ENCODE measurements around the gene LY6G6F. TPM values are rescaled to one million over a fixed set of nuclear protein-coding genes. Genes with fewer than 3 reads are reported as not detected.

Gene LY6G6F
- polyA plus RNA-seq, 2 of the 4 experiments (the other 2 are of a cell fraction): not detected

- peak overlapping the region; percentile 22; the same call in 2 of the 3 replicates for H3K4me3 ChIP-seq
- TF ChIP-seq CTCF (IDR thresholded peaks at IDR 0.05): no peak
- TF ChIP-seq CEBPB (IDR thresholded peaks at IDR 0.05): no peak
- TF ChIP-seq PBX3 (IDR thresholded peaks at IDR 0.05): no peak
- TF ChIP-seq NR3C1 (IDR thresholded peaks at IDR 0.05): no peak
- TF ChIP-seq HEYL (CRISPR knock-in tag; IDR thresholded peaks at IDR 0.05): no peak
- TF ChIP-seq MAX (IDR thresholded peaks at IDR 0.05): no peak
- no peak for TF ChIP-seq EHF (CRISPR knock-in tag; IDR thresholded peaks at IDR 0.05)
- no peak for TF ChIP-seq POLR2A (IDR thresholded peaks at IDR 0.05; ENCODE audit: low read length)
- TF ChIP-seq CBX8 (IDR thresholded peaks at IDR 0.05): no peak
- no peak for TF ChIP-seq USF2 (IDR thresholded peaks at IDR 0.05)
- no peak for TF ChIP-seq MAFK (IDR thresholded peaks at IDR 0.05; ENCODE audit: partially characterized antibody)
- TF ChIP-seq ZNF302 (CRISPR knock-in tag; IDR thresholded peaks at IDR 0.05): no peak
- no peak for TF ChIP-seq SMC3 (IDR thresholded peaks at IDR 0.05)
- TF ChIP-seq FOXS1 (CRISPR knock-in tag; IDR thresholded peaks at IDR 0.05): no peak
- TF ChIP-seq RAD21 (conservative IDR thresholded peaks at IDR 0.05 in 1 of 2, IDR thresholded peaks at IDR 0.05 in 1 of 2): no peak
- no peak for TF ChIP-seq MAZ (IDR thresholded peaks at IDR 0.05; ENCODE audit: borderline replicate concordance, low read depth, low read length)
- no peak for TF ChIP-seq ZC3H11A (IDR thresholded peaks at IDR 0.05)
- TF ChIP-seq TFCP2L1 (CRISPR knock-in tag; IDR thresholded peaks at IDR 0.05): no peak
- no peak for TF ChIP-seq GATA3 (IDR thresholded peaks at IDR 0.05; ENCODE audit: borderline replicate concordance)
- ATAC-seq: peak; percentile 47 to 62; a peak in 5 of 6 replicates
- no peaks in the 10 kb centered on the region for H3K9me3 ChIP-seq
- 55% methylated on average over 28 of the region's 40 CpGs for WGBS (ENCODE audit: missing lambda C conversion rate)
- H3K4me2 ChIP-seq: peak overlapping the region; percentile 59
- ChIA-PET POLR2A (interaction anchor here (0.7 to 1.0 kb wide), 2 partner anchors 134 to 149 kb away, joined by 3 to 7 read pairs; partner anchors contain the start of genes HSPA1A and HSPA1L), CTCF (interaction anchor here (0.6 to 4.7 kb wide), 17 partner anchors 9 to 1372 kb away, joined by 3 to 26 read pairs (median 4); partner anchors contain the start of genes DDAH2 and SKIC2)
- FAIRE-seq: no peak
- peak overlapping the region in 1 of 2 experiments; percentile 78; a peak in 3 of 6 replicates for H3K27ac ChIP-seq
- no peak for DNase-seq (ENCODE audit: low read depth in 1 of 2, low spot score in 1 of 2)
- peaks cover 8% of the 10 kb centered on the region; the same call in 1 of the 3 replicates for H3K4me1 ChIP-seq
Measured at GRCh38 chr6:31681135-31681671, 25.5 kb upstream of the LY6G6F start.

DNA sequence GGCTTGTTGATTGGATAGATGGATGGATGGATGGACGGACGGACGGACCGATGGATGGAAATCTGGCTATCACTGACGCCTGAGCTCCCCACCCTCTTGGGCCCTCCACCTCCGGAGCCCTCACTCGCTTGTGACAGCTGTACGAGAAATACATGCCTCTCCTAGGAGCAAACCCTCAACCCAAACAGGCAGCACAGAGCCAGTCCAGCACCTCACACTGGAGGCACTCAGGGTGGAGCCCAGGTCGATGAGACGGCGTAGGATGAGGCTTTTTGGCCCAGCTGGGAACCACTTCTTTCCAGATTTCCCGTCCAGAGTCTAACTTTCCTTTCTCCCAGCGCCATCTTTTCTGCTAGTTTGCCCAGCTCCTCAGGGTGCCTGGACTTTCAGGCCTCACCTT is 23.1 kb upstream of the LY6G6F start:
- ChIA-PET POLR2A (no interaction called here), CTCF (interaction anchor here (0.9 to 4.7 kb wide), 3 partner anchors 39 to 147 kb away, joined by 3 to 26 read pairs (median 3); partner anchors contain the start of genes DDAH2 and MPIG6B)
- H3K9me3 ChIP-seq: no peaks in the 10 kb centered on the region
- H3K4me1 ChIP-seq: no peaks in the 10 kb centered on the region
- H3K4me2 ChIP-seq: no peak overlapping the region
- TF ChIP-seq PHF8 (IDR thresholded peaks at IDR 0.05; ENCODE audit: borderline replicate concordance, low read depth) (no peak), EHF (CRISPR knock-in tag; IDR thresholded peaks at IDR 0.05) (no peak), BHLHE40 (IDR thresholded peaks at IDR 0.05; ENCODE audit: low read depth, low read length) (no peak), POLR2A (IDR thresholded peaks at IDR 0.05; ENCODE audit: low read length) (no peak), BCL3 (IDR thresholded peaks at IDR 0.05) (no peak), MAFK (IDR thresholded peaks at IDR 0.05; ENCODE audit: partially characterized antibody) (no peak), RNF2 (IDR thresholded peaks at IDR 0.05; ENCODE audit: borderline replicate concordance, low read depth) (no peak), CHD4 (IDR thresholded peaks at IDR 0.05; ENCODE audit: borderline replicate concordance) (no peak), E2F6 (IDR thresholded peaks at IDR 0.05; ENCODE audit: borderline replicate concordance, low read depth) (no peak), USF2 (IDR thresholded peaks at IDR 0.05) (no peak), CTCF (IDR thresholded peaks at IDR 0.05) (no peak), EP300 (IDR thresholded peaks at IDR 0.05) (no peak)
- H3K27ac ChIP-seq: no peak overlapping the region
- DNase-seq (ENCODE audit: low read depth in 1 of 2, low spot score in 1 of 2) (no peak), ATAC-seq (no peak), FAIRE-seq (no peak)
- no peak overlapping the region for H3K4me3 ChIP-seq
- WGBS (ENCODE audit: missing lambda C conversion rate): 90% methylated on average over 13 of the region's 13 CpGs
